GM19351 (cell line): ENCODE measurements around the gene PRR5.

Experiments used
- ATAC-seq: cut with Tn5 transposase; IDR thresholded peaks from one replicate; pipeline ENCODE4 v1.9.1; 2021; ENCODE audit warnings: mild to moderate bottlenecking, moderate library complexity; ENCODE audit not compliant: unreplicated experiment

Gene PRR5

DNA sequence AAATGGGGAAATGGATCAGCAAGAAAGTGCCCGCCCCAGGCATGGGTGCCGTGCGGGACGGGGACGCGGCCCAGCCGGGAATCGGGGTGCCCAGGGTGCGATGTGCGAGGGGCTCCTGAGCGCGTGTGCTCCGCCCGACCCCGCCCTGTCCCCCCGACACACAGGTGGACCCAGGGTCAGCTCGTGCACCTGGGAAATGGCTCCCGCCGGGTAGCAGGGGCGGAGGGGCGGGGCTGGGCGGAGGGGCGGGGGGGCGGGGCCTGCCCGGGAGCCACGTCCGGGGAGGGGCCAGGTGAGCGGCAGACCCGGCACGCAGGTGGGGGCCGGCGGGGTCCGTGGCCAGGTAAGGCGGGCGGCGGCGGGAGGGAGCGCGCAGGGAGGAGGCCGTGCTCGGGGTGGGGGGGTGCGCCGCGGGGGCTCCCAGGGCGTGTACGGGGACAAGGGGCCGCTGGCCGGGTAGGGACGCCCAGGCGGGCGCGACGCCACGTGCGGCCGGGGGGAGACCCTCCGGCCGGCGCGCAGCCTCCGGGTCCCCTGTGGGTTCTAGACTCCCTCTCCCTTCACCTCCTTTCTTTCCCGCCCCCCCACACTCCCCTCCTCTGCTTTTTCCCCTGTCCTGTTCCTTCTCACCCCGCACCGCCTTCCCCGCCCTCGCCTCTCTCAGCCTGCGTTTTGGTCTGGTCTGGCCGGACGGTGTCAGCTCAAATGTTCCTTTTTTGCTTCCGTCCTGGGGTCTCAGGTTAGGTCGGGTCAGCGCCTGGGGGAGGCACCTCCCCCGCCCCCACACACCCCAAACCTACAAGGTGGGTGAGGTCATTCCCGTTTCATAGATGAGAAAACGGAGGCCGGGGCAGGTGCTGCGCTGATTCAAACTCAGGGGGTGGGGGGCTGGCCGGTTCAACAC, 50.5 kb downstream of the PRR5 start, which contains the start of gene ARHGAP8:
Gene ARHGAP8 (plus strand): TSS at position 291 of the 904 bp plus-strand sequence. CDS start 33,953 bp downstream, outside the sequence.
- no peak for ATAC-seq

DNA sequence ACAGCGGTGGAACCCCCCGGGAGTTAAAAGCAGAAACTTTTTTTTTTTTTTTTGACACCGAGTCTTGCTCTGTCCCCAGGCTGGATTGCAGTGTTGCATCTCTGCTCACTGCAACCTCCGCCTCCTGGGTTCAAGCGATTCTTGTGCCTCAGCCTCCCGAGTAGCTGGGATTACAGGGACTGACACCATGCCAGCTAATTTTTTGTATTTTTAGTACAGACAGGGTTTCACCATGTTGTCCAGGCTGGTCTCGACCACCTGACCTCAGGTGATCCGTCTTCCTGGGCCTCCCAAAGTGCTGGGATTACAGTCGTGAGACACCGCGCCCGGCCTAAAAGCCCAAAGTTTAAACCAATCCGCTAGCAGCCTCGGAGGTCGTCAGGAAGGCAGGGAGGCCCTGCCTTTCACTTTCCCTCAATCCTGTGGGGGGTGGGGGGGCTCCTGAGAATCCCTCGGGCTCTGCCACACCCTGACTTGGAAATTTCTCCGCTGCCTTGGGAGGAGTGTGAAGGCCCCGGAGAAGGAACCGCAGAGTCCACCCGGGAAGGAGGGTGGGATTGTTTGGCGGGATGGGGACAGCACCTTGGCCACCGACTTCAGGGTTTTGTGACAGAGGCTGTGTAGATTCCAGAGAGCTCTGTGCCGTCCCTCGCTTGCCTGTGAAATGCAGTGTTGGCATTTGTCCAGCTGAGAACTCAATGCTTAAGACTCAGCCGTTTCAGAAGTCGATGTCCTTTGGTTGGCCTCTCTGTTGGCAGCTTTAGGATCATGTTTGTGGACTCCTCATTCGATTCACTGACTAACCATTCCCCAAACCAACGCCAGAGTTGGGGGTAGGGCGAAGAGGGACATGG, 51.4 kb downstream of the PRR5 start:
- no peak for ATAC-seq

DNA sequence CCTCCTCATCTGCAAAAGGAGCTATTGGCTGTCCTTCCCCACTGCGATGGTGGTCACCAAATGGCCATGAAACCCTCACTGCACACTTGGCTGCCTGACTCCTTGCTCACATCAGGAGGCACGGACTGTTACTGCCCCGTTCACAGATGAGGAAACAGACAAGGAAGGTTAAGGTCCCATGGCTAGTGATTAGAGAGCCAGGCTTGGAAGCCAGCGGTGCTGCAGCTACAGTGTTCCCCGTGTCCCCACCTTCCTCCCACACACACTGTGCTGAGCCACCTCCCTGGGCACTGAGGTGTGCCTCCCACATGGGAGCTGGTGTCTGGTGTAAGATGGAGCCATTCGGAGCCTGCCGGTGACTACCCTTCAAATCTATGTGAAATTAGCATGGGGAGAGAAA, 53.0 kb downstream of the PRR5 start:
- ATAC-seq = no peak

DNA sequence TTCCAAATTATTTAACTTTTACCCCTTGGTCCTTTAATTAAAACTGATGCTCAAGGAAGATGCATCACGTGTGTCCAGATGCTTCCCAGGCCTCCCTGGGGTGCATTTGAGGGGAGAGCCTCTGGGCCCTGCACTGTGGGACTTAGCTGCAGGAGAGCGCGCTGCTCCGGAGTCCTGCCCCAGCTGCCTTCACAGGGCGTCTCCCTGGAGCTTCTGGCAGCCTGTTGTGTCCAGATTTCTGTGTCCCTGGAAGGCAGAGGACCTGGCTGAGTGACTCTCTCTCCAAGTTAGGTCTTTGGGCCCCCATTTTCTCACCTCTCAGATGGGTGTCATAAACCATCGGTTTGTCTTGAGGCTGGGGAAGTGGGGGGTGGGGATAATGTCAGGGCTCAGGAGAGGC, 53.4 kb downstream of the PRR5 start:
- no peak for ATAC-seq

DNA sequence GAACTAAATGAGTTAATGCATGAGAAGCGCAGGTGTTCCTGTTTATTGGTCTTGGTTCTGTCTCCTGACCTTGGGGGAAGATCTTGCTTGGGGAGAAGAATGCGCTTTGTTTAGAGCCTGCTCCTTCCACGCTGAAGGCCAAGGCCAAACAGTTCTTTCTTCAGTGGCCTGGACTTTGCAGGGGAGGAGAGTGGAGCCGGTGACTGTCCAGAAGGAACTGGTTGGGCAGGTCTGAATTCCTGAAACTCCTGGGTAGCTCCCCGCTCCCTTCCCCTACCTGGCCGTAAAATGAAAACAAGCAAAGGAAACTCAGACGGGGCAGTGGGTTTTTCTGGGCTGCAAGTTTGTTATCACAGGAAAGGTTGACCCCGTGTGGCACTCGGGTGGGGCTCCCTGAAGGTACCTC, 54.0 kb downstream of the PRR5 start:
- no peak for ATAC-seq

DNA sequence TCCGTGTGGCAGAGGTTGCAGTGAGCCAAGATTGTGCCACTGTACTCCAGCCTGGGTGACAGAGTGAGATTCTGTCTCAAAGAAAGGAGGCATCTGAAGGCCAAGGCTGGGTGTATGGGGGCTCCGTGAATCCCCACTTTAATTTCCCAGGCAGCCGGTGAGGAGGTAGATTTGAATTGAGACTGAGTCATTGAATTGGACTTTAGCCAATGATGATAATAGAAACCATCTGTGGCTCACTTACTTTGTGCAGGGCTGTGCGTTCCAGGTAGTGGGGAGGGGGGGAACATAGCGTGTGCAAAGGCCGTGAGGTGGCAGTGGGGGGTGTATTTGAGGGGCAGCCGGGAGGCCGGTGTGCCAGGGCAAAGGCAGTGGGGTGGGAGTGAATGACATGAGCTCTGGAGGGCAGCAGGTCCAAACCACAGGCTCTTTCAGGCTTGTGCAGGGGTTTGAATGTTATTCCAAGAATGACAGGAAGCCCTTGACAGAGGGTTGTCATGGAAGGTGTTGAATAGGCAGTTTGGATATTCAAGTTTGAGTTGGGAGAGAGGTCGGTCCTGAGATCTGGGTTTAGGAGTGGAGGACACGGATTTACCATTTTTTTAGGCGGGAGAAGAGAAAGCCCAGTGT, 56.5 kb downstream of the PRR5 start:
- ATAC-seq = no peak

DNA sequence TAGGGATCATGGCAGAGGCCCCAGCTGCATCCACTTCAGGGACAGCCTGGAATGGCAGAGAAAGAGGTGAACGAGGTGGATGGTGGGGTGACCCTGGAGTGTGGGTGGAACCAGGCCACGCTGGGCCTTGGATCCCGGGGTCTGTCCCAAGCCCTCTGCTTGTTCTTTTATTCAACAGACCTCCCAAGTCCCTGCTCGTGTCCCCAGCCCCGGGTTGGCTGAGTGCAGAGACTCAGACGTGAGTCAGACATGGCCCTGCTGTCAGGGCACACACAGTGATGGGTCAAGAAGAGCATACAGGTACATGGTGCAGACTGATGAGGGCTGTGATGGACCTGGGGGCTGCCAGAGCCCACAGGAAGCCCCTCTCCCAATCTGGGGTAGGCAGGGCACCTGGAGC, 57.0 kb downstream of the PRR5 start:
- ATAC-seq = no peak

DNA sequence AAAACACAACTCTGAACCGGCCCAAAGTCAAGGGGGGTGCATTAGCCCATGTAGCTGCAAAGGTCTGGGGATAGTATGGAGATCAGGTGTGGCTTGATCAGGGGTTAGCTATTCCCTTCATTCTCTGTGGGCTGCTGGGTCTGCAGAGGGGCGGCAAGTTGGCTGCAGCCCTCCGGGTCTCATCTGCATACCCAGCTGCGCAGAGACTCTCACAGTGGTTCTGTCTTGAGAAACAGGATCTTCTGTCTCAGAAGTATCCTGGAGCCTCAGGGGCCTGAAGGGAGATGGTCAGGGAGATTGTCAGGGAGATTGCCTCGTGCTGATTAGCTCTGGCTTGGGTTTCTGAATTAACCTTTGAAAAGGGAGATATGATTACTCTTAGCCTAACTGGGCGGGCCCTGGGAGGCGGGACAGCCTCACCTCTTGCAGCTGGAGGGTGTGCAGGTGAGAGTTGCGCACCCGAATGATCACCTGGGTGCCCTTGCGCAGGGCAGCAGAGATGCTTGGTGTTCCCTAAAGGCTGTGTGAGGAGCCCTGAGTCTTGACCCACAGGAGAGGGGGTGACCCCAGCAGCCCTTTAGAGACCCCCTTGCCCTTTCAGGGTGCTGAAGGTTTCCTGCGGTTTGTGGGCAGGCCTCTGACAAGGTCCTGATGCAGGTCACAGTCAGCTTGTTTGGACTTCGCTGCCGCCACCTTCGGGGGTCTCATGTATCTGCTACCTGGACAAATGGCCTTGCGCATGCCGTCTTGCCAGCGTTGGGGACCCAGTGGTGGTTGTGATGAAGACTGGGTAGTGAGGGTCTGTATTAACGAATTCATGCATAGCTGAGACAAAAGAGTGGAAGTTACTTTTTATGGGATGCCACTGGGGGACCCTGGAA, 57.7 kb downstream of the PRR5 start:
- no peak for ATAC-seq

DNA sequence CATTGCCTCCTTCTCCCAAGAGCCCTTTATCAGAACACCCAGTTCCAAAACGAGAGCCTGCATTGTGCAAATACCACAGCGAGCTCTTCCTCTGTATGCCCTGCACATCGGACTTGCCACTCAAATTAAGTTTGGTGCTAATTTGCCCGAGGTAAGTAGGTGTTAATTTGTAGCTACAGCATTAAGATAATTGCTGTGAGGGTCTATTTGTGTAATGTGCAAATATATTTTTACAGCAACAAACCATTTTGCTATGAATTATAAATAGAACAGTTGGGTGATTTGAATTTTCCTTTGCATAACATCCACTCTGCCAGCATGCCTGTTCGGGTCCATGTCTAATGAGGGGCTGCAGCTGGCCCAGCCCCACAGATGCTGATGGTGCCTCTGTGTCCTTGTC, 58.5 kb downstream of the PRR5 start:
- no peak for ATAC-seq

DNA sequence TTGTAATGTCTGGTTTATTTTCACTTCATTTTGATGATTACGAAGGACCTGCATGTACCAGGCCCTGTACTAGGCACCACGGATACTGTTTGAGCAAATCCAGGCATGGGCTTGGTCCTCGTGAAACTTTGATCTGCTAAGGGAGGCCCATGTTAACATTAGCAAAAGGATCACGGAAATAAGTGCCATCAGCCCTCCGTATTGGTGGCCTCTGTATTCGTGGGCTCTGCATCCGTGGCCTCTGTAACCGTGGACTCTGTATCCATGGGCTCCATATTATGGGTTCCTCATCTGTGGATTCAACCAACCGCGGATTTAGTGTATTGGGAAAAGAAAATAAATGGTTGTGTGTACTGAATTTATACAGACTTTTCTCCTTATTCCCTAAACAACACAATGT, 59.0 kb downstream of the PRR5 start:
- no peak for ATAC-seq

DNA sequence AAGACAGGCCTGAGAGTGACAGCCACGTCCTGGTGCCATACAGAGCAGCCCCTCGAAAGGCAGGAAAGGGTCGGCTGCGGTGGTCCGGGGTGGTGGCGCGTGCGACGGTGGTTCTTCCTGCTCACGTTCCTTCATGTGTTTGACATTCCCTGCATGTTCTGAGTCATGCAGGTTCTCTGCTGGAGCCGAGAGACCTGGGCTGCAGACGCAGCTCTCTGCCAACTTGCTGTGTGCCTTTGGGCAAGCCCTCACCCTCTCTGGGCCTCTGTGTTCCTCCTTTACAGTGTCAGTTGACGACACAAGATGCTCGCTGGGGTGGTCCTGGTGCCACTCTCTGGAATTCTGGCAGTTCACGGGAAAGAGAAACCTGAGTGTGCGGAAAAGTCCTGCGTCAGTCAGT, 62.4 kb downstream of the PRR5 start:
- no peak for ATAC-seq

DNA sequence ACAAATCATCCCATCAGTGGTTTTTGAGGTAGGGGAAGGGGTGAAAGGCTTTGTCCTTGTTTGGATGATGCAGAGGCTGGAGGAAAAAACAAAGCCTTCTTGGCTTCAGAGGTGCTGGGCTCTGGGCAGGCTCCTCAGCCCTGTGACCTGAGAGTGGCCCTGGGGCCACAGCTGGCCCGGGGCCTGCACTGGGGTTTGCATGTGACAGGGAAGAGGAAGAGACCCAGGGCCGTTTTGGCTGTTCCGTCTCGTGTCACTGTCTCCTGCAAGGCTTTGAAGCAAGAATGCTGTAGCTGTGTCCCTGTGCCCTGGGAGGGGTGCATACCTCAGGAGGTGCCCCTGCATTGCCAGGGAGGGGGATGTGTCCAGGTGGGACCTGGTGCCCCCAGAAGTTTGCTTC, 63.0 kb downstream of the PRR5 start:
- ATAC-seq = no peak

DNA sequence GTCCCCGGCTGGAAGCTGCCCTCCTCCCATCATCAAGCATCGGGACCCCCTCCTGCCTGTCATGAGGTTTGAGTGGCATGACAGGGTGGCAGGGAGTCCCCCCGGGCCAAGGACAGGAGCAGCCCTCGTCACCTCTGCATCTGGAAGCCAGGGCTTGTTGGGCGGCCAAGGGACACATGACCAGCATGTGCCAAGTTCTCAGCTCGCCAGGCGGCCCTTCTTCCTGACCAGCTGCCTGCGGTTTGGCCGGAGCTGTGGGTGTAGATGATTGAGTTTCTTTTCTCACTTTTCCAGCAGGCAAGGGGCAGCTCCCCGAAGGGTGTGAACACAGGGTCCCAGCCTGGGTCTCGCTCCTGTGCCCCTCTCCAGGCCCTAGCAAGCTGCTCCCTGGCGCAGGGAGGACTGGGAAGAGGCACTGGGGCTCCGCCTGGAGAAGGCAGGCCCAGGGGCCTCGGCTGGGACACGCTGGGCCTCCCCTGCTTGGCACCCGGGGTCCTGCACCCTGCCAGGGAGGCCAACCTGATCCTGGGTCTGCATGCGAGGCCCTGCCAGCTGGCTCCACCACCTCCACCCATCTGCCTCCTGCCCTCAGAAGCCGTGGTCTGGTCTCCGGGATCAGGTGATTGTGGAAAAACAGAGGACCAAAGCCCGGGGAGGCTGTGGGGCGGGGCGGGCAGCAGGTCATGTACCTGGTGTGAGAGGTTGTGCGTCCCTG, 63.7 kb downstream of the PRR5 start:
- no peak for ATAC-seq

DNA sequence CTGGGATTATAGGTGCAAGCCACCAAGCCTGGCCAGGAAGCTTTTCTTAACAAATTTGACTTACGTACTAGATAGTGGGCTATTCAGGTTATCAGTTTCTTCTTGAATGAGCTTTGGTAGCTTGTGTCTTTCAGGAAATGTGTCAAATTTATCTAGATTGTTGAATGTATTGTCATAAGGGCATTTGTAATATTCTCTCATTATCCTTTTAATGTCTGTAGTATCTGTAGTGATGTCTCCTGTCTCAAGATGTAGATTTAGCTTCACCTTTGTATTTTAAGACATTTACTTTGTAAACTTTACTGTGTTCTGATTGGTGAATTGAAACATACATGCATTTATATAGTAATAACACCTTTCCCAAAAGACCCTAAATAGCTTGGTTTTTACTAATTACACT, 71.1 kb downstream of the PRR5 start:
- no peak for ATAC-seq

DNA sequence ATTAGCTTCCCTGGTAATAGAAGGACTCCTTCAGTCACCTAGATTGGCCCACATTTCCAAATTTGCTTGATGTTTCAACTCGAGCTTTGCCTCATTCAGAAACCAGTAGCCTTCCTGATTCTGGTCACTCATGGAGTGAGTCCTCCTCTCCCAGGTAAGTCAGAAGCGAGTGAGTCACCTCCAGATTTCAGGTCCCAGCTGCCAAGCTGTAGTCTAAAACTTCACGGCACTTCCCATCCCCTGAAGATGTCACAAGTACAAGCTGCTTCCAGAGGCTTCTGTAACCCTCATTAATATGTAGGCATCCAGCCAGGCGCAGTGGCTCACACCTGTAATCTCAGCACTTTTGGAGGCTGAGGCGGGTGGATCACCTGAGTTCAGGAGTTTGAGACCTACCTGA, 73.9 kb downstream of the PRR5 start:
- ATAC-seq = no peak

DNA sequence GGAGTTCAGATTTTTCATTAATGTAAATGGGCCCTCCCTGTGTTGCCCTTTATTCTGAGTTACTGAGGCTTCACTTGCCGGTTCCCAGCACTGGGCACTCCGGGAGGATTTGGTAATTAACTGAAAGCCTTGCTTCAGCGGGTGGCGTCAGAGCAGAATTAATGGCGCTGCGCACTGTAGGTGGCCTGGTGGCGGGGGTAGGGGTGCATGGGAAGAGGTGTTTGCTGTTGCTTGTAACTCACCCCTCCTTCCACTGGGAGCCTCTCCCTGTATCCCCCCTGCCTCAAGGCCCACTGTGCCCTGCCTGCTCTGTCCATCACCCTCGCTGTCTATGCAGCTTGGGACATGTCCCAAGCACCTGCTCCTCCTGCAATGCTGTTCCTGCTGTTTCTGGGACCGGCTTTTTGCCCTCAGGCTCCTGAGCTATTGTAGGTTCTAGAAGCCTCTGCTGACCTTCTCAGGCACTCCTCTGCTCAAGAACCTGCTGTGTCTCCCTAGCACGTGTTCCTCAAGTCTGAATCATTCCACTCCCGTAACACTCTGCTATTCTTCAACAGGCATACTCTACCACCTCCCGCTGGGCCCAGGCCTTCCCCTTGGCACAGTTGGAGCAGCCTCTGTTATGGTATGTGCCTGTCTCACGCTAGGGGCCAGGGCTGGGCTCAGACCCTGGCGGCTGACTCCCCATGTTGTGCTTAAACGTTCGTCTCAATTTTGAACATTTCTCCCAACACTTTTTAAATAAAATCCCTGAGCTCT, 74.8 kb downstream of the PRR5 start:
- ATAC-seq = no peak

DNA sequence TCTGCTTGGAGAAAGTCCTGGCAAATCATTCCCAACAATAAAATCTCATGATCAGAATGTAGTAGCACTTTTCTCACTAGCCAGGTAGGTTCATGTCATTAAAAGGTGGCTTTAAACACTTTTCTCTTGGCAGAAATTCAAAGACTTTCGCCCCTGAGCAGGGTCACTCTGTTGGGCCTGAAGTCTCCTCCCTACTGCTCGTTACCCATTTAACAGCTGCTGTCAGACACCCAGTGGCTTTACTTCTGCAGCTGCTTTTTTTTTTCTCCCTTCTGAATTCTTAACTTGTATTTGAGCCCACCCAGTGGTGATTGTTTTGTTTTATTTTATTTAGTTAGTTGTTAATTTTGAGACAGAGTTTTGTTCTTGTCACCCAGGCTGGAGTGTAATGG, 75.4 kb downstream of the PRR5 start:
- no peak for ATAC-seq

DNA sequence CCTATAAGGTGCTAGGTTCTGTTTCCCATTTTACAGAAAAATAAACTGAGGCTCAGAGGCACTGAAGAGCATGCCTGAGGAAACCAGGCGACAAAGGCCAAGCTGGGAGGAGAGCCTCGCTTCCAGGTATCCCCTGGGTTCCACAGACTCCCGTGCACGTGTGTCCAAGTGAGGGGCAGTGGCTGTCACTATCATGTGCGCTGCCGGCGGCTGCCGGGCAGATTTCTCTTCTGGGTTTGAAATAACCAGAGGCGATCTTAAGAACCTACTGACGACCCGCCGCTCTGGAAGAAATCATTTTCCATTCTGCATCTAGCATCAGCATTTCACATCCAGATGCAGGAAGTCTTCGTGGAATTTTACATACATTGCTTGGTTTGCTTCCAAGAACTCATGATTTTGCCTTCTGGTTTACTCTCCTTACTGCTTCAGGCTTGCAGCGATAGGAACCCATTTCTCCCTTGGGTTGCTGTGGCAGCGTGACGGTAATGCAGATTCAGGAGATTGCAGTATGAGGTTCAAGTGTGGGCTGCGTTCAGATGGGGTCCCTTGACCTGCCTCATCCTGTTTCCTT, 79.0 kb downstream of the PRR5 start:
- no peak for ATAC-seq
